Fibroblast of skin of right biceps (primary cell): ENCODE measurements around the gene DEGS2.
"Not testable (repeated sequence)": the region's sequence is repeated elsewhere in the genome, so short reads cannot be mapped to it uniquely, and the experiment has no call there.

Experiments
- DNase-seq: peaks from one replicate; pipeline ENCODE4 v3.0.0-alpha.2; 2013

DEGS2 gene

GRCh38 chr14:100159094-100159864 lies at the start of gene DEGS2:
Gene DEGS2 (minus strand): TSS chr14:100159645. CDS start chr14:100159587, 58 bp downstream.
- DNase-seq = no peak

- not testable (repeated sequence) for DNase-seq
Observed at GRCh38 chr14:100208136-100208535, 48.7 kb upstream of the DEGS2 start.

GRCh38 chr14:100207588-100207987 lies 48.1 kb upstream of the DEGS2 start:
- DNase-seq = not testable (repeated sequence)

GRCh38 chr14:100204835-100205167 lies 45.4 kb upstream of the DEGS2 start:
- not testable (repeated sequence) for DNase-seq

- DNase-seq = peak; percentile 31
Observed at GRCh38 chr14:100203962-100204834, 44.8 kb upstream of the DEGS2 start.

GRCh38 chr14:100203146-100203545 lies 43.7 kb upstream of the DEGS2 start:
- DNase-seq = no peak

- DNase-seq = no peak
Observed at GRCh38 chr14:100202712-100203111, 43.3 kb upstream of the DEGS2 start.

GRCh38 chr14:100201701-100202100 lies 42.3 kb upstream of the DEGS2 start:
- no peak for DNase-seq

- DNase-seq = no peak
Observed at GRCh38 chr14:100200311-100200710, 40.9 kb upstream of the DEGS2 start.

- DNase-seq = no peak
Observed at GRCh38 chr14:100199240-100199860, 39.9 kb upstream of the DEGS2 start.

GRCh38 chr14:100193417-100194357 lies 34.2 kb upstream of the DEGS2 start:
- DNase-seq = no peak

- peak; percentile 98 for DNase-seq
Observed at GRCh38 chr14:100192672-100193416, 33.4 kb upstream of the DEGS2 start.

- no peak for DNase-seq
Observed at GRCh38 chr14:100192250-100192671, 32.8 kb upstream of the DEGS2 start.

- DNase-seq = no peak
Observed at GRCh38 chr14:100191584-100192249, 32.3 kb upstream of the DEGS2 start.

- DNase-seq = no peak
Observed at GRCh38 chr14:100190126-100190525, 30.7 kb upstream of the DEGS2 start.

GRCh38 chr14:100188392-100189030 lies 29.1 kb upstream of the DEGS2 start:
- no peak for DNase-seq

- DNase-seq = no peak
Observed at GRCh38 chr14:100187247-100187833, 27.9 kb upstream of the DEGS2 start.

GRCh38 chr14:100181876-100182551 lies 22.6 kb upstream of the DEGS2 start:
- DNase-seq = peak; percentile 26

- DNase-seq = not testable (repeated sequence)
Observed at GRCh38 chr14:100180671-100181070, 21.2 kb upstream of the DEGS2 start.
